ENCODE measurements around the gene UBTD2.
"Not testable (repeated sequence)": the region's sequence is repeated elsewhere in the genome, so short reads cannot be mapped to it uniquely, and the experiment has no call there.

Gene UBTD2

DNA sequence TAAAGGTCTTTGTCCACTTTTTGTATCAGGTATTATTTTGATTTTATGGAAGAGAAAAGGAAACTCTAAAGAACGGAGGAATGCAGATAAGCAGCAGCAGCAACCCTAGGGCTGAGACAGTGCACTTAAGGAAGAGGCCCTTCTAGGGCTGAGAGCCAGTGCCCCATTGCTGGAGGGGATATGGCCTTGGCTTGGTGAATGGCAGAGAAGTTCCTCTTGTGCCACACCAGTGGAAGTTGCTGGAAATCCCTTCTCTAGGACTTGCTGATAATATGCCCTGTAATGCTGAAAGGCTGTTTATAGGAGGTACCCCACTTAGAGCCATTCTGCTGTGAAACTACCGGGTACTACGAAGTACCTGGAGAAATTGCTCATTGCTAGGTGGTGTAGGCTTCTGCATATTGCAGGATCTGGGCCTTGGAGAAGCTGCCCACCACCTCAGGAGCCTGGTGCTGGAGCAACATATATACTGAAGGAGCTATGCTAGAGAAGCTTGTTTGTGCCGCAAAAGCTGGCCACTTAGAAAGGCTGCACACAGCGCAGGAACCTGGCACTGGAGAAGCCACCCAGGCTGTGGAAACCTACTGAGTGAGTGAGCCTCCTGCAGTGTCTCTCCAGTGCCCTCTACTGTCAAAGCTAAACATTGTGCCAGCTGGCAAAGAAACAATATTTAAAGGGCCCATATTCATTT is 9.6 kb upstream of the UBTD2 start:
- DNase-seq (ENCODE audit: low spot score), result no peak
- TF ChIP-seq, protein P1, sequence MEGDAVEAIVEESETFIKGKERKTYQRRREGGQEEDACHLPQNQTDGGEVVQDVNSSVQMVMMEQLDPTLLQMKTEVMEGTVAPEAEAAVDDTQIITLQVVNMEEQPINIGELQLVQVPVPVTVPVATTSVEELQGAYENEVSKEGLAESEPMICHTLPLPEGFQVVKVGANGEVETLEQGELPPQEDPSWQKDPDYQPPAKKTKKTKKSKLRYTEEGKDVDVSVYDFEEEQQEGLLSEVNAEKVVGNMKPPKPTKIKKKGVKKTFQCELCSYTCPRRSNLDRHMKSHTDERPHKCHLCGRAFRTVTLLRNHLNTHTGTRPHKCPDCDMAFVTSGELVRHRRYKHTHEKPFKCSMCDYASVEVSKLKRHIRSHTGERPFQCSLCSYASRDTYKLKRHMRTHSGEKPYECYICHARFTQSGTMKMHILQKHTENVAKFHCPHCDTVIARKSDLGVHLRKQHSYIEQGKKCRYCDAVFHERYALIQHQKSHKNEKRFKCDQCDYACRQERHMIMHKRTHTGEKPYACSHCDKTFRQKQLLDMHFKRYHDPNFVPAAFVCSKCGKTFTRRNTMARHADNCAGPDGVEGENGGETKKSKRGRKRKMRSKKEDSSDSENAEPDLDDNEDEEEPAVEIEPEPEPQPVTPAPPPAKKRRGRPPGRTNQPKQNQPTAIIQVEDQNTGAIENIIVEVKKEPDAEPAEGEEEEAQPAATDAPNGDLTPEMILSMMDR (IDR thresholded peaks at IDR 0.05), result no peak
- Histone ChIP-seq H3K27ac (no peak overlapping the region), H3K4me3 (no peak overlapping the region)

DNA sequence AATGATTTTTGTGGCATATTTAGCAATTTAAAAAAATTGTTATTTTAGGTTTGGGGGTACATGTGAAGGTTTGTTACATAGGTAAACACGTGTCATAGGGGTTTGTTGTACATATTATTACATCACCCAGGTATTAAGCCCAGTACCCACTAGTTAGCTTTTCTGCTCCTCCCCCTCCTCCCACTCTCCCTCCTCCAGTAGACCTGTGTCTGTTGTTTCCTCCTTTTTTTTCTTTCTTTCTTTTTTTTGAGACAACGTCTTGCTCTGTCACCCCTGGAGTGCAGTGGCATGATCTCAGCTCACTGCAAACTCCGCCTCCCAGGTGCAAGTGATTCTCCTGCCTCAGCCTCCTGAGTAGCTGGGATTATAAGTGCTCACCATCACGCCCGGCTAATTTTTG is 8.3 kb upstream of the UBTD2 start:
- not testable (repeated sequence) for H3K27ac ChIP-seq; DNase-seq (ENCODE audit: low spot score); H3K4me3 ChIP-seq

DNA sequence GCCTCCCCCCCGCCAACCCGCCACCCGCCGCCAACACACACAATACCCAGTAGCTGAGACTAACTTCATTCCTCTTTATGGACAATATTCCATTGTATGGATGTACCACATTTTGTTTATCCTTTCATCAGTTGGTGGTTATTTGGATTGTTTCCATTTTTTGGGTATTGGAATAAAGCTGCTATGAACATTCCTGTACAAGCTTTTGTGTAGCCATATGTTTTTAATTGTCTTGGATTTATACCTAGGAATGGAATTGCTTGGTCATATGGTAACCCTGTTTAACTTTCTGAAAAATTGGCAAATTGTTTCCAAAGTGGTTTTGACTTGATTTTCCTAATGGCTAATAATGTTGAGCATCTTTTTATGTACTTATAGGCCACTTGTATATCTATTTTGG is 4.9 kb upstream of the UBTD2 start:
- no peak for DNase-seq (ENCODE audit: low spot score)
- H3K27ac ChIP-seq, result no peak overlapping the region
- TF ChIP-seq, protein P1 (IDR thresholded peaks at IDR 0.05), result no peak
- no peak overlapping the region for H3K4me3 ChIP-seq

DNA sequence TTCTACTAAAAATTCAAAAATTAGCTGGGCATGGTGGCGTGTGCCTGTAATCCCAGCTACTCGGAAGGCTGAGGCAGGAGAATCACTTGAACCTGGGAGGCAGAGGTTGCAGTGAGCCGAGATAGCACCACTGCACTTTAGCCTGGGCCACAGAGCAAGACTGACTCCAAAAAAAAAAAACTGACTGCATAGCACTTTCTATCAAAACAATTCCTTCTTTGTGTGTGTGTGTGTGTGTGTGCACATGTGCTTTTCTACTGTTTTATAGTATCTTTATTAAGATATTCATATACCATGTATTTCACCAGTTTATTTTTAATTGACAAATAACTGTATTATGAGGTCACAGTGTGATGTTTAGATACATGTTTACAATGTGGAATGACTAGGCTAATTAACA is 3.6 kb upstream of the UBTD2 start:
- not testable (repeated sequence) for DNase-seq (ENCODE audit: low spot score); H3K4me3 ChIP-seq; H3K27ac ChIP-seq

DNA sequence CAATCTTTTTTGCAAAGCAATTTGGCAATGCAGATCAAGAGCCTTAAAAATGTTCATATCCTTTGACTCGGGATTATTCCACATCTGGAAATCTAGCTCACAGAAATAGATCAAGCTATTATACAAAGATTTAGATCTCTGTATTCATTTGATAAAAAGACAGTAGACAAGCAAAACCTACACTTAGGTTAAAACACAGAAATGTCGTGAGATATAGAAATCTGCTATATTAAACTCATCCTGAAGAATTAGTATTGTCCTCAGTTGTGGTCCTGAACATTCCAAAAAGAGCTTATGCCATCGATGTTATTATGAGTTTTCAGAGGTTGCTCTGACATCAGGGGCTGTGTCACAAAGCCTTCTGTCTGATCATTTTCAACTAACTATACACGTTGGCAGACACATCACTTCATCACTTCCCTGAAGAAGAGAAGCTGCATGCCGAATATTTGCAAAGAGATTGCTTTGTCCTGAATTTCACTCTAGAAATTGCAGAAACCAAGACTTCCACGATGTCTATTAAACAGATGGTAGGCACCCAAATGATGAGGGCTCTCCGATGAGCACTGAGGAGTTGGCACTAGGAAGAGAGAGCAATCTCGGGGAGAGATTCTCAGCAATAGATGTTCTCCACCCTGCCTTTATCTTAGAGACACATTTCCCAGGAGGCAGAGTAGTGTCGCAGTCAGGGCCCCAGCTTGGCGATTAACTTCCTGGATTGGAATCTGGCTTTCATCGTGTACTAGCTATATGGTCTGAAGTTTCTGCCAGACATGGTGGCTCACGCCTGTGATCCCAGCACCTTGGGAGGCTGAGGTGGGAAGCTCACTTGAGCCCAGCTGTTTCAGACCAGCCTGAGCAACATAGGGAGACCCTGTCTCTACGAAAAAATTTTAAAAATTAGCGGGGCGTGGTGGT is 1.9 kb upstream of the UBTD2 start:
- no peak for DNase-seq (ENCODE audit: low spot score)
- TF ChIP-seq, protein P1 (IDR thresholded peaks at IDR 0.05), result no peak
- H3K27ac ChIP-seq, result no peak overlapping the region
- peak overlapping the region; percentile 91 for H3K4me3 ChIP-seq

DNA sequence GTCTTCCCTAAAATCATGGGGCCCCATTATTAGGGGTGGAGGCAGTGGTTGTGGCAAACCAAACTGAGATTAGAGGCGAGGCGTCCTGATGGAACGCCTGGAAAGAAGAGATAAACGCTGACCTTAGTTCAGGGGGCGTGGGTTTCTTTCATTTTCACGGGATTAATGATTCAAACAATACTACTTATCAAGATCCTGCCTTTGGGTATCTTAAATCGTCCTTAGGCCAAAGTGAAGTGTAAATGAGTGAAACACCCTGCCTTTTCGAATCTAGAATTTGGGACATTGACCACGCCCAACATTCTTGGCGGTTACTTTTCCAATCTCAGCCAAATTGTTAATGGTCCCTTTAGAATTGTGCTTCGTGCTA is 1.0 kb upstream of the UBTD2 start:
- H3K4me3 ChIP-seq, result peak overlapping the region; percentile 91
- no peak for DNase-seq (ENCODE audit: low spot score)
- peak overlapping the region; percentile 92 to 98 for H3K27ac ChIP-seq
- TF ChIP-seq, protein P1 (IDR thresholded peaks at IDR 0.05), result no peak

DNA sequence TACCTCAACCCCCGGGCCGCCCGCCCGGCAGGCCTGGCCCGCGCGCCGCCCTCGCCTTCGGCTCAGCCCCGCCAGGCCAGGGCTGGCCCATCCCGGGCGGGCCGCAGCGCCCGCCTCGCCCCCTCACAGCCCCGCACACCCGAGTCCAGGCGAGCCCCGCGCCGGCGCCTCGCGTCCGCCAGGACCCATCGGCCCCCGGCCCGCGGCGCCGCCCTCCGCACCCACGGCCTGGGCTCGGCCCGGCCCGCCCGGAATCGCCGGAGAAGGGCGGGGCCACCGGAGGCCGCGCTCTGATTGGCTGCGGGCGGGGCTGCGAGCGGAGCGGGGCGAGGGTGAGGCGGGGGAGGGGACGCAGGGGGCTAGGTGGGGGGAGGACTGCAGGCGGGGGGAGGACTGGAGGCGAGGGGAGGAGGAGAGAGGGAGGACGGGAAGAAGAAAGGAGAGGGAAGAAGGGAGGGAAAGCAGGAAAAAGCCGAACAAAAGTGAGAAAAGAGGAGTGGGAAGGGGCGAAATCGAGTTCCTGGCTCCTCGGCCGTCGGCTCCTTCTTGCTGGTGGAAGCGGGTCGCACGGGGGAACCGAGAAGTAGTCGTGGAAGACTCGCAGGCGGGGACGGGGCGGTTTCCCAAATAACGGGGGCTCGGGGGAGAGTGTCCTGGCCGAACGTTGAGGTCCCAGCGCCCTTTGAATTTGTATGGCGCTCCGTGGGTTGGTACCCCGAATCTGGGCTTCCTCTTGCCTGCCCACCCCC is 472 bp upstream of the UBTD2 start:
- peak overlapping the region; percentile 92 to 98 for H3K27ac ChIP-seq
- H3K4me3 ChIP-seq, result peak overlapping the region; percentile 91
- TF ChIP-seq, protein P1 (IDR thresholded peaks at IDR 0.05), result no peak
- DNase-seq (ENCODE audit: low spot score), result peak; percentile 86

Measured in coronary artery (tissue), 2 donors.